AG09319 (cell line): ENCODE data around the gene ORMDL3.

Source experiments
- DNase-seq: peaks from one replicate; pipeline ENCODE4 v3.0.0-alpha.2; 2010; ENCODE audit warnings: low read depth; ENCODE audit errors: extremely low read depth
- TF ChIP-seq, protein P1 (sequence below): IDR thresholded peaks from 2 replicates; pipeline ENCODE4 v1.5.1; 2011; ENCODE audit warnings: low read depth, mild to moderate bottlenecking, inconsistent platforms, low read length, moderate library complexity

ORMDL3 gene

GRCh38 chr17:39946551-39947330, 19.3 kb upstream of the ORMDL3 start:
- TF ChIP-seq, protein P1, sequence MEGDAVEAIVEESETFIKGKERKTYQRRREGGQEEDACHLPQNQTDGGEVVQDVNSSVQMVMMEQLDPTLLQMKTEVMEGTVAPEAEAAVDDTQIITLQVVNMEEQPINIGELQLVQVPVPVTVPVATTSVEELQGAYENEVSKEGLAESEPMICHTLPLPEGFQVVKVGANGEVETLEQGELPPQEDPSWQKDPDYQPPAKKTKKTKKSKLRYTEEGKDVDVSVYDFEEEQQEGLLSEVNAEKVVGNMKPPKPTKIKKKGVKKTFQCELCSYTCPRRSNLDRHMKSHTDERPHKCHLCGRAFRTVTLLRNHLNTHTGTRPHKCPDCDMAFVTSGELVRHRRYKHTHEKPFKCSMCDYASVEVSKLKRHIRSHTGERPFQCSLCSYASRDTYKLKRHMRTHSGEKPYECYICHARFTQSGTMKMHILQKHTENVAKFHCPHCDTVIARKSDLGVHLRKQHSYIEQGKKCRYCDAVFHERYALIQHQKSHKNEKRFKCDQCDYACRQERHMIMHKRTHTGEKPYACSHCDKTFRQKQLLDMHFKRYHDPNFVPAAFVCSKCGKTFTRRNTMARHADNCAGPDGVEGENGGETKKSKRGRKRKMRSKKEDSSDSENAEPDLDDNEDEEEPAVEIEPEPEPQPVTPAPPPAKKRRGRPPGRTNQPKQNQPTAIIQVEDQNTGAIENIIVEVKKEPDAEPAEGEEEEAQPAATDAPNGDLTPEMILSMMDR: no peak

GRCh38 chr17:39944393-39944711, 17.0 kb upstream of the ORMDL3 start:
- TF ChIP-seq, protein P1: no peak

More at GRCh38 chr17:39946551-39947330, 19.3 kb upstream of the ORMDL3 start:
- DNase-seq: no peak

DNA sequence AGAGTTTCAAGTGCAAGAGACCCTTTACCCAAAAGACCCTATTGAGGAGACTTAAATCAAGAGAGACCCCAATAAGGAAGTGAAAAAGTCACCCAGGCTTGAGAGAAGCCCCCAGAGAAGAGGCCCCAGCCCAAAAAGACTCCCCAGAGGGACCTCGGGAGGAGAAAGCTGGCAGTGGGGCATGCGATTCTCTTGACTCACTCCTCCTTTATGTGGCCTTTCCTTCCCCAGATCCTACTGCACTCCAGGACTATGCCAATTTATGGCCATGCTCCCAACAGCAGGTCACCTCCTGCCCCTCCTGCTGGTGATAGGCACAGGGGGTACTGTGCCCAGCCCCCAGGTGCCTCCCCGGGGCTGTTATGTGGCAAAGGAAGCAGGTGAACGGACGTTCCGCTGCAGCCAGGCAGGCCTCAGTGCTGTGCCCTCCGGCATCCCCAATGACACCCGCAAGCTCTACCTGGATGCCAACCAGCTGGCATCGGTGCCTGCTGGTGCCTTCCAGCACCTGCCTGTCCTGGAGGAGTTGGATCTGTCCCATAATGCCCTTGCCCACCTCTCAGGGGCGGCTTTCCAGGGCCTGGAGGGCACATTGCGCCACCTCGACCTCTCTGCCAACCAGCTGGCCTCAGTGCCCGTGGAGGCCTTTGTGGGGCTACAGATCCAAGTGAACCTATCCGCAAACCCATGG, 16.4 kb upstream of the ORMDL3 start:
- no peak for DNase-seq
- TF ChIP-seq, protein P1: no peak

More at GRCh38 chr17:39944393-39944711, 17.0 kb upstream of the ORMDL3 start:
- DNase-seq: no peak

DNA sequence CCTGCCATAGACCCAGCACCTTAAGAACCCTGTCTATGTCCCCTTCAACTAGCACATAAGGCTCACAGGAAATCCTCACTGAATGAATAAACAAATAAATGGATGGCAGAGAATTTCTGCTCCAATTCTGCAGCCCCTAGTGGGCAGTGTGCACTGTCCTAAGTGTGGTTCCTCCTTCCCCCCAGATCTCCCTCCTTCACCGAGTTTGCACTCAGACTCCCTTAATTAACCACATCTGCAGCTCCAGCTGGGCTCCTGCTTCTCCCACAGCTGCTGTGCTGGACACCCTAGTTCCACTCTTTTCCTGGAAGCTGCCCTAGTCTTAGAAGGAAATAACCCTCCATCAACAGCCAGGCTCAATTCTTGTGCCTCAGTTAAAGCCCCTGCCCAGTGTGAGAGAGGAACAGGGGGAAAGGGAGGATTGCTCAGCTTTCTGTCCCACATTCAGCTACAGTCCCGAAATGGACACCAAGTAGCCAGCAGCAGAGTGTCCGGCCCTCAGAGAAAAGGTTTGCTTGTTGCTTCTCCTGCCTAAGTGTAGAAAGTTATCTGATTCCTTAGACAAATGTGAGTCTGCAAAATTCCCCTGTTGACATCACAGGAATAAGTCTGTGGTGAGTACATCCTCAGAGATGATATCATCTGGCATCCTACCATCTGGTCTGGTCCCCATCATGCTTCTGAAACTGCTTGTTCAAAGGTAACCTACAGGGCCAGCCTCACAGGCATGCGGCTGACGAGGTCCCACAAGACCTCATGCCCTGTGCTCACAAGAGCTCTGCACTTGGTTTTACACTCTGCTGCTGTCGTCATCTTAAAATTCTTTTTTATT, 12.4 kb upstream of the ORMDL3 start:
- TF ChIP-seq, protein P1: peak; percentile 74
- DNase-seq: no peak

GRCh38 chr17:39939106-39939505, 11.7 kb upstream of the ORMDL3 start:
- no peak for DNase-seq
- TF ChIP-seq, protein P1: no peak

GRCh38 chr17:39938140-39938869, 10.9 kb upstream of the ORMDL3 start:
- no peak for DNase-seq

More at GRCh38 chr17:39938140-39938869, 10.9 kb upstream of the ORMDL3 start:
- TF ChIP-seq, protein P1: no peak
